ENCODE data around the gene RAD54L. TPM values are rescaled to one million over a fixed set of nuclear protein-coding genes. Genes with fewer than 3 reads are reported as not detected.

The RAD54L gene
- total and polyA plus RNA-seq, 2 of the 4 experiments (the other 2 are of a cell fraction), result 4.8 to 10.6 TPM

DNA sequence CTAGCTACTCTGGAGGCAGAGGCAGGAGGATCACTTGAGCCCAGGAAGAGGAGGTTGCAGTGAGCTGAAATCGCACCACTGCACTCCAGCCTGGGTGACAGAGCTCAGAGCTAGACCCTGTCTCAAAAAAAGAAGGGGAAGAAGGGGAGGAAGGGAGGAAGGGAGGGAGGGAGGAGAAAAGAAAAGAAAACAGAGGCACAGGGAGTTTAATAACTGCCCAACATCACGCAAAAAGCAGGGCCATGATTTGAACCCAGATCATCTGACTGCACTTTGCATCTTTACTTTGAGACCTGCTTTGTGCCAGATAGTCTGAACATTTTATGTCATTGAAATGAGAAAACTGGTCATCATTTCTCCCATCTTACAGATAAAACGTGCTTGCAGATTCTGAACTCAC is 42.4 kb upstream of the RAD54L start:
- H3K4me1 ChIP-seq (ENCODE audit: control insufficient read depth, insufficient read depth, low read length), result no peaks in the 10 kb centered on the region
- H3K79me1 ChIP-seq (ENCODE audit: low read depth in 1 of 2, low read length in 2 of 2), result peaks cover 0 to 9% of the 10 kb centered on the region in 2 experiments; a peak in 1 of 4 replicates
- no peak for DNase-seq
- H3K9me1 ChIP-seq (ENCODE audit: insufficient read depth, low read length), result peaks cover 2% of the 10 kb centered on the region; the same call in 1 of the 2 replicates
- no peak overlapping the region for H4K91ac ChIP-seq (ENCODE audit: insufficient read depth, low read depth, low read length)
- 100% methylated on average over 1 of the region's 3 CpGs; no CpG with 5 or more reads in 1 of the 2 experiments for WGBS, 2 experiments (ENCODE audit: extremely low coverage in 2 of 2, insufficient read length in 1 of 2)
- no peak overlapping the region for H3K4me3 ChIP-seq (ENCODE audit: insufficient read depth, low read depth, low read length)
- H3K4ac ChIP-seq (ENCODE audit: low read depth, low read length), result no peak overlapping the region
- no peak for ATAC-seq (ENCODE audit: low read depth)
- no peak overlapping the region for H3K14ac ChIP-seq (replicated peaks; ENCODE audit: low read depth, low read length)
- H2BK20ac ChIP-seq (ENCODE audit: low read depth, low read length), result no peak overlapping the region
- no peak overlapping the region for H3K27ac ChIP-seq (ENCODE audit: insufficient read depth, low read length)
- no peak overlapping the region for H3K4me2 ChIP-seq (ENCODE audit: low read depth, low read length)
- CTCF ChIA-PET, result no interaction called here
- POLR2A ChIA-PET (ENCODE audit: unreplicated experiment), result no interaction called here
- no peaks in the 10 kb centered on the region for H3K9me3 ChIP-seq (ENCODE audit: control insufficient read depth, insufficient read depth, low read length)
- no peak overlapping the region for H3K9ac ChIP-seq (ENCODE audit: low read depth, low read length)
- no peak overlapping the region for H3K56ac ChIP-seq (ENCODE audit: extremely low read depth, insufficient read depth, low read length)
- H2BK5ac ChIP-seq (ENCODE audit: low read depth, low read length, poor library complexity, severe bottlenecking), result no peak overlapping the region
- no peaks in the 10 kb centered on the region for H3K27me3 ChIP-seq (ENCODE audit: control insufficient read depth, insufficient read depth, low read length)
- no peak overlapping the region for H2AFZ ChIP-seq (replicated peaks; ENCODE audit: low read length, poor library complexity)
- H4K5ac ChIP-seq (ENCODE audit: low read depth, low read length), result no peak overlapping the region
- H3K23ac ChIP-seq (ENCODE audit: low read depth, low read length), result no peak overlapping the region
- TF ChIP-seq, protein P1, sequence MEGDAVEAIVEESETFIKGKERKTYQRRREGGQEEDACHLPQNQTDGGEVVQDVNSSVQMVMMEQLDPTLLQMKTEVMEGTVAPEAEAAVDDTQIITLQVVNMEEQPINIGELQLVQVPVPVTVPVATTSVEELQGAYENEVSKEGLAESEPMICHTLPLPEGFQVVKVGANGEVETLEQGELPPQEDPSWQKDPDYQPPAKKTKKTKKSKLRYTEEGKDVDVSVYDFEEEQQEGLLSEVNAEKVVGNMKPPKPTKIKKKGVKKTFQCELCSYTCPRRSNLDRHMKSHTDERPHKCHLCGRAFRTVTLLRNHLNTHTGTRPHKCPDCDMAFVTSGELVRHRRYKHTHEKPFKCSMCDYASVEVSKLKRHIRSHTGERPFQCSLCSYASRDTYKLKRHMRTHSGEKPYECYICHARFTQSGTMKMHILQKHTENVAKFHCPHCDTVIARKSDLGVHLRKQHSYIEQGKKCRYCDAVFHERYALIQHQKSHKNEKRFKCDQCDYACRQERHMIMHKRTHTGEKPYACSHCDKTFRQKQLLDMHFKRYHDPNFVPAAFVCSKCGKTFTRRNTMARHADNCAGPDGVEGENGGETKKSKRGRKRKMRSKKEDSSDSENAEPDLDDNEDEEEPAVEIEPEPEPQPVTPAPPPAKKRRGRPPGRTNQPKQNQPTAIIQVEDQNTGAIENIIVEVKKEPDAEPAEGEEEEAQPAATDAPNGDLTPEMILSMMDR (conservative IDR thresholded peaks at IDR 0.05; ENCODE audit: low read depth, low read length), result no peak
- TF ChIP-seq BHLHE40 (IDR thresholded peaks at IDR 0.05; ENCODE audit: low read depth, low read length), result no peak
- TF ChIP-seq, protein P2, sequence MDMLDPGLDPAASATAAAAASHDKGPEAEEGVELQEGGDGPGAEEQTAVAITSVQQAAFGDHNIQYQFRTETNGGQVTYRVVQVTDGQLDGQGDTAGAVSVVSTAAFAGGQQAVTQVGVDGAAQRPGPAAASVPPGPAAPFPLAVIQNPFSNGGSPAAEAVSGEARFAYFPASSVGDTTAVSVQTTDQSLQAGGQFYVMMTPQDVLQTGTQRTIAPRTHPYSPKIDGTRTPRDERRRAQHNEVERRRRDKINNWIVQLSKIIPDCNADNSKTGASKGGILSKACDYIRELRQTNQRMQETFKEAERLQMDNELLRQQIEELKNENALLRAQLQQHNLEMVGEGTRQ (IDR thresholded peaks at IDR 0.05; ENCODE audit: low read depth, low read length), result no peak
- no peak for TF ChIP-seq CEBPB (IDR thresholded peaks at IDR 0.05; ENCODE audit: low read depth, low read length)
- TF ChIP-seq NFE2L2 (IDR thresholded peaks at IDR 0.05; ENCODE audit: low read depth, low read length), result no peak
- TF ChIP-seq FOS (IDR thresholded peaks at IDR 0.05; ENCODE audit: low read depth, low read length), result no peak
- TF ChIP-seq, protein P3, sequence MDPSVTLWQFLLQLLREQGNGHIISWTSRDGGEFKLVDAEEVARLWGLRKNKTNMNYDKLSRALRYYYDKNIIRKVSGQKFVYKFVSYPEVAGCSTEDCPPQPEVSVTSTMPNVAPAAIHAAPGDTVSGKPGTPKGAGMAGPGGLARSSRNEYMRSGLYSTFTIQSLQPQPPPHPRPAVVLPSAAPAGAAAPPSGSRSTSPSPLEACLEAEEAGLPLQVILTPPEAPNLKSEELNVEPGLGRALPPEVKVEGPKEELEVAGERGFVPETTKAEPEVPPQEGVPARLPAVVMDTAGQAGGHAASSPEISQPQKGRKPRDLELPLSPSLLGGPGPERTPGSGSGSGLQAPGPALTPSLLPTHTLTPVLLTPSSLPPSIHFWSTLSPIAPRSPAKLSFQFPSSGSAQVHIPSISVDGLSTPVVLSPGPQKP (IDR thresholded peaks at IDR 0.05; ENCODE audit: borderline replicate concordance, low read depth, low read length), result no peak
- TF ChIP-seq RAD21 (IDR thresholded peaks at IDR 0.05; ENCODE audit: low read length), result no peak
- TF ChIP-seq CHD1 (IDR thresholded peaks at IDR 0.05; ENCODE audit: low read depth, low read length), result no peak
- TF ChIP-seq MAZ (IDR thresholded peaks at IDR 0.05; ENCODE audit: borderline replicate concordance, low read depth, low read length), result no peak
- no peaks in the 10 kb centered on the region for H3K36me3 ChIP-seq (ENCODE audit: control insufficient read depth, insufficient read depth, low read length)
- intact Hi-C loops (cut with micrococcal nuclease), result no loop called here
- H2BK15ac ChIP-seq (ENCODE audit: low read depth, low read length), result no peak overlapping the region
- H2AK5ac ChIP-seq (ENCODE audit: low read depth, low read length), result no peak overlapping the region
- in situ Hi-C loops (cut with MboI; ENCODE audit: low sequenced_read_pairs), result no loop called here
- H4K20me1 ChIP-seq (ENCODE audit: insufficient read depth, low read length), result no peaks in the 10 kb centered on the region
- no peak overlapping the region for H2BK120ac ChIP-seq (ENCODE audit: low read depth, low read length)
- dilution Hi-C loops (cut with HindIII; ENCODE audit: low sequenced_read_pairs, unreplicated experiment), result no loop called here
- no peak overlapping the region for H2AK9ac ChIP-seq (replicated peaks; ENCODE audit: low read depth, low read length, poor library complexity)
- BruUV-seq (replicated peaks), result no TSS peak
- no peak overlapping the region for H4K8ac ChIP-seq (ENCODE audit: low read depth in 2 of 2, low read length in 2 of 2)
- H3K18ac ChIP-seq (ENCODE audit: low read depth, low read length), result no peak overlapping the region
